IMR-90 (cell line): Measurements from ENCODE around the gene ERCC4. TPM values are rescaled to one million over a fixed set of nuclear protein-coding genes. Genes with fewer than 3 reads are reported as not detected.

ENCODE experiments used
- ATAC-seq: fragments of 200-7000 bp; cut with Tn5 transposase; 2 replicates; pipeline ENCODE4 v1.9.1; 2020; ENCODE audit warnings: low read depth, mild to moderate bottlenecking, moderate library complexity
- BruUV-seq: library from RNA; stranded (reverse); fragments of 400-500 nt; replicated peaks from 2 replicates; lab custom pipeline; 2021; lab: Mats Ljungman, UMichigan
- CTCF ChIA-PET: fragments of 300-600 bp; formaldehyde crosslinking; extraction: SDS; loops from one replicate; lab custom pipeline; 2021; ENCODE audit warnings: antibody characterized with exemption; lab: Yijun Ruan, JAX
- POLR2A ChIA-PET: fragments of 300-600 bp; sonication (Branson Sonifier 250); formaldehyde crosslinking; loops from one replicate; lab custom pipeline; 2022; ENCODE audit warnings: antibody characterized with exemption; ENCODE audit not compliant: unreplicated experiment; lab: Charles Lee
- DNase-seq: peaks from one replicate; pipeline ENCODE4 v3.0.0; 2013
- H2AFZ ChIP-seq: replicated peaks from 2 replicates; pipeline ENCODE3; 2013; ENCODE audit warnings: low read length, mild to moderate bottlenecking; ENCODE audit not compliant: poor library complexity
- H2AK5ac ChIP-seq: 2 replicates; pipeline ENCODE4 v1.6.1; 2013; ENCODE audit warnings: low read depth, low read length, inconsistent platforms
- H2AK9ac ChIP-seq: replicated peaks from 2 replicates; pipeline ENCODE3; 2013; ENCODE audit warnings: mild to moderate bottlenecking, low read depth, low read length, moderate library complexity; ENCODE audit not compliant: poor library complexity
- H2BK120ac ChIP-seq: 2 replicates; pipeline ENCODE4 v1.6.1; 2013; ENCODE audit warnings: low read depth, low read length, inconsistent platforms
- H2BK15ac ChIP-seq: 3 replicates; pipeline ENCODE4 v1.6.1; 2013; ENCODE audit warnings: low read depth, low read length, inconsistent platforms
- H2BK20ac ChIP-seq: 2 replicates; pipeline ENCODE4 v1.6.1; 2013; ENCODE audit warnings: low read depth, mild to moderate bottlenecking, inconsistent platforms, low read length, moderate library complexity
- H2BK5ac ChIP-seq: 2 replicates; pipeline ENCODE4 v1.6.1; 2013; ENCODE audit warnings: mild to moderate bottlenecking, low read depth, low read length, inconsistent platforms; ENCODE audit not compliant: poor library complexity, severe bottlenecking
- H3K14ac ChIP-seq: replicated peaks from 2 replicates; pipeline ENCODE4 v1.6.1; 2013; ENCODE audit warnings: low read depth, low read length, inconsistent platforms
- H3K18ac ChIP-seq: 2 replicates; pipeline ENCODE4 v1.6.1; 2013; ENCODE audit warnings: low read depth, low read length, control low read depth
- H3K23ac ChIP-seq: 2 replicates; pipeline ENCODE4 v1.6.1; 2013; ENCODE audit warnings: low read depth, low read length, inconsistent platforms
- H3K27ac ChIP-seq: 2 replicates; pipeline ENCODE4 v1.5.1; 2013; ENCODE audit warnings: mild to moderate bottlenecking, control low read depth, low read length; ENCODE audit not compliant: insufficient read depth
- H3K27me3 ChIP-seq: 2 replicates; pipeline ENCODE4 v1.6.1; 2013; ENCODE audit warnings: low read length; ENCODE audit not compliant: control insufficient read depth, insufficient read depth
- H3K36me3 ChIP-seq: 2 replicates; pipeline ENCODE4 v1.6.1; 2013; ENCODE audit warnings: low read length, mixed read lengths; ENCODE audit not compliant: control insufficient read depth, insufficient read depth
- H3K4ac ChIP-seq: 2 replicates; pipeline ENCODE4 v1.6.1; 2013; ENCODE audit warnings: low read depth, low read length, inconsistent platforms
- H3K4me1 ChIP-seq: 2 replicates; pipeline ENCODE4 v1.6.1; 2013; ENCODE audit warnings: low read length, mixed read lengths; ENCODE audit not compliant: control insufficient read depth, insufficient read depth
- H3K4me2 ChIP-seq: 2 replicates; pipeline ENCODE4 v1.6.1; 2013; ENCODE audit warnings: low read depth, mild to moderate bottlenecking, control low read depth, low read length, moderate library complexity
- H3K4me3 ChIP-seq: 2 replicates; pipeline ENCODE4 v1.5.1; 2013; ENCODE audit warnings: low read depth, mild to moderate bottlenecking, control low read depth, low read length, moderate library complexity; ENCODE audit not compliant: insufficient read depth
- H3K56ac ChIP-seq: 2 replicates; pipeline ENCODE4 v1.6.1; 2013; ENCODE audit warnings: low read length, inconsistent platforms; ENCODE audit not compliant: insufficient read depth; ENCODE audit errors: extremely low read depth
- H3K79me1 ChIP-seq, 2 experiments: 2 replicates each; pipeline ENCODE4 v1.6.1; 2013; ENCODE audit warnings: low read length in 2 of 2, inconsistent platforms in 1 of 2, low read depth in 1 of 2
- H3K9ac ChIP-seq: 2 replicates; pipeline ENCODE4 v1.6.1; 2013; ENCODE audit warnings: low read depth, low read length, control low read depth
- H3K9me1 ChIP-seq: 2 replicates; pipeline ENCODE4 v1.6.1; 2013; ENCODE audit warnings: low read length, inconsistent platforms; ENCODE audit not compliant: insufficient read depth
- H3K9me3 ChIP-seq: 2 replicates; pipeline ENCODE4 v1.6.1; 2013; ENCODE audit warnings: low read length; ENCODE audit not compliant: control insufficient read depth, insufficient read depth
- H4K20me1 ChIP-seq: 2 replicates; pipeline ENCODE4 v1.6.1; 2013; ENCODE audit warnings: low read length, inconsistent platforms; ENCODE audit not compliant: insufficient read depth
- H4K5ac ChIP-seq: 2 replicates; pipeline ENCODE4 v1.6.1; 2013; ENCODE audit warnings: mild to moderate bottlenecking, low read depth, low read length, control low read depth
- H4K8ac ChIP-seq, 2 experiments: 2 replicates each; pipeline ENCODE4 v1.6.1; 2013; ENCODE audit warnings: low read depth in 2 of 2, low read length in 2 of 2, control low read depth in 1 of 2, inconsistent platforms in 1 of 2
- H4K91ac ChIP-seq: 2 replicates; pipeline ENCODE4 v1.6.1; 2013; ENCODE audit warnings: low read depth, low read length, inconsistent platforms; ENCODE audit not compliant: insufficient read depth
- BHLHE40 ChIP-seq: fragments of 150-350 bp; IDR thresholded peaks from 2 replicates; pipeline ENCODE4 v1.6.1; 2016; ENCODE audit warnings: mild to moderate bottlenecking, low read depth, low read length
- CEBPB ChIP-seq: IDR thresholded peaks from 2 replicates; pipeline ENCODE4 v1.6.1; 2012; ENCODE audit warnings: low read depth, low read length, improper control_type of control experiment
- CHD1 ChIP-seq: IDR thresholded peaks from 2 replicates; pipeline ENCODE4 v1.6.1; 2012; ENCODE audit warnings: low read depth, low read length, improper control_type of control experiment
- FOS ChIP-seq: fragments of 150-350 bp; IDR thresholded peaks from 2 replicates; pipeline ENCODE4 v1.6.1; 2016; ENCODE audit warnings: low read depth, low read length
- MAFK ChIP-seq: IDR thresholded peaks from 2 replicates; pipeline ENCODE4 v1.6.1; 2012; ENCODE audit warnings: low read depth, low read length, improper control_type of control experiment
- MAZ ChIP-seq: IDR thresholded peaks from 2 replicates; pipeline ENCODE4 v1.6.1; 2012; ENCODE audit warnings: low read depth, mild to moderate bottlenecking, low read length, improper control_type of control experiment, moderate library complexity, borderline replicate concordance
- MXI1 ChIP-seq: IDR thresholded peaks from 2 replicates; pipeline ENCODE4 v1.6.1; 2012; ENCODE audit warnings: low read depth, mild to moderate bottlenecking, low read length, moderate library complexity, borderline replicate concordance
- NFE2L2 ChIP-seq: fragments of 150-350 bp; IDR thresholded peaks from 2 replicates; pipeline ENCODE4 v1.6.1; 2016; ENCODE audit warnings: low read depth, mild to moderate bottlenecking, low read length
- POLR2A ChIP-seq: IDR thresholded peaks from 2 replicates; pipeline ENCODE4 v1.6.1; 2012; ENCODE audit warnings: mild to moderate bottlenecking, low read depth, low read length
- RCOR1 ChIP-seq: IDR thresholded peaks from 2 replicates; pipeline ENCODE4 v1.6.1; 2012; ENCODE audit warnings: mild to moderate bottlenecking, low read length, improper control_type of control experiment; ENCODE audit not compliant: insufficient replicate concordance
- RFX5 ChIP-seq: IDR thresholded peaks from 2 replicates; pipeline ENCODE4 v1.8.0; 2012; ENCODE audit warnings: low read depth, mild to moderate bottlenecking, low read length, moderate library complexity
- SMC3 ChIP-seq: fragments of 150-350 bp; IDR thresholded peaks from 2 replicates; pipeline ENCODE4 v1.6.1; 2016; ENCODE audit warnings: low read depth, mild to moderate bottlenecking, antibody characterized with exemption, low read length, moderate library complexity
- WGBS, 2 experiments: methylation state at CpG; one replicate each; pipeline versions ENCODE4 v1.1.5 to v1.1.7; 2013; ENCODE audit warnings: missing lambda C conversion rate in 2 of 2; ENCODE audit not compliant: insufficient read length in 1 of 2; ENCODE audit errors: extremely low coverage in 2 of 2; 5-methylcytosine and 5-hydroxymethylcytosine counted together
- dilution Hi-C: fragments of 300-500 bp; cut with HindIII; formaldehyde crosslinking; loops from one replicate; pipeline ENCODE4 v1.14.3; 2018; ENCODE audit warnings: low sequenced_read_pairs; ENCODE audit not compliant: unreplicated experiment
- in situ Hi-C: fragments of 300-500 bp; cut with MboI; formaldehyde crosslinking; loops from 3 replicates; pipeline ENCODE4 v1.14.3; 2019; ENCODE audit warnings: low sequenced_read_pairs, inconsistent platforms, mixed read lengths
- intact Hi-C: fragments of 100-400 bp; cut with micrococcal nuclease; formaldehyde crosslinking; loops from 2 replicates; pipeline ENCODE4 v1.10.0; 2022
- polyA plus RNA-seq, 3 experiments: library from polyadenylated mRNA; depleted of rRNA; stranded (reverse); fragments of >200 nt; gene quantifications; 2 replicates each; pipeline ENCODE4 v1.2.3, GENCODE V29; 2012; ENCODE audit warnings: low replicate concordance in 1 of 3
- total RNA-seq: library from RNA; depleted of rRNA; stranded (reverse); fragments of >200 nt; gene quantifications from 2 replicates; pipeline ENCODE4 v1.2.3, GENCODE V29; 2012
- TF ChIP-seq, protein P1 (sequence below): conservative IDR thresholded peaks from 2 replicates; pipeline ENCODE4 v1.5.1; 2012; ENCODE audit warnings: mild to moderate bottlenecking, low read depth, low read length, improper control_type of control experiment
- TF ChIP-seq, protein P2 (sequence below): fragments of 150-350 bp; IDR thresholded peaks from 2 replicates; pipeline ENCODE4 v1.6.1; 2017; ENCODE audit warnings: mild to moderate bottlenecking, antibody characterized with exemption, low read length, low read depth

The ERCC4 gene
- total and polyA plus RNA-seq, 2 of the 4 experiments (the other 2 are of a cell fraction), result 2.9 to 19.2 TPM

DNA sequence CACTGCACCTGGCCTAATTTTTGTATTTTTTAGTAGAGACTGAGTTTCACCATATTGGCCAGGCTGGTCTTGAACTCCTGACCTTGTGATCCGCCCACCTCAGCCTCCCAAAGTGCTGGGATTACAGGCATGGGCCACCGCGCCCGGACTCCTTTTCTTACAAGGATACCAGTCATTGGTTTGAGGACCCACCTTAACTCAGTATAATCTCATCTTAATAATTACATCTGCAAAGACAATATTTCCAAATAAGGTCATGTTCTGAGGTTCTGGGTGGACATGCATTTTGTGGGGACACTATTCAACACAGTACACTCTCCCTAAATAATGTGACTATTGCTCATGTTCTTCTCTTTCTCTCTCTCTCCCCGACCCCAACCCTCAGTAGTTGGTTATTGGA is 63.7 kb downstream of the ERCC4 start:
- H3K23ac ChIP-seq, result no peak overlapping the region
- no peak overlapping the region for H2AFZ ChIP-seq
- H2BK20ac ChIP-seq, result no peak overlapping the region
- no peak overlapping the region for H2BK120ac ChIP-seq
- H2AK9ac ChIP-seq, result no peak overlapping the region
- ATAC-seq, result no peak
- H3K4me1 ChIP-seq, result no peaks in the 10 kb centered on the region
- no peaks in the 10 kb centered on the region for H3K27me3 ChIP-seq
- H3K9me3 ChIP-seq, result no peaks in the 10 kb centered on the region
- no peak overlapping the region for H3K56ac ChIP-seq
- no peak overlapping the region for H3K14ac ChIP-seq
- no peak overlapping the region for H2AK5ac ChIP-seq
- no TSS peak for BruUV-seq
- H3K4me2 ChIP-seq, result no peak overlapping the region
- no peak overlapping the region for H3K27ac ChIP-seq
- no peaks in the 10 kb centered on the region for H3K9me1 ChIP-seq
- H2BK15ac ChIP-seq, result no peak overlapping the region
- H4K20me1 ChIP-seq, result no peaks in the 10 kb centered on the region
- intact Hi-C loops (no loop called here), dilution Hi-C loops (no loop called here), in situ Hi-C loops (no loop called here)
- H4K8ac ChIP-seq, result no peak overlapping the region
- POLR2A ChIA-PET, result no interaction called here
- no peaks in the 10 kb centered on the region for H3K79me1 ChIP-seq
- no peak overlapping the region for H4K91ac ChIP-seq
- TF ChIP-seq CEBPB, result no peak
- no peak for TF ChIP-seq BHLHE40
- no peak for TF ChIP-seq MAZ
- no peak for TF ChIP-seq MXI1
- TF ChIP-seq, protein P1, sequence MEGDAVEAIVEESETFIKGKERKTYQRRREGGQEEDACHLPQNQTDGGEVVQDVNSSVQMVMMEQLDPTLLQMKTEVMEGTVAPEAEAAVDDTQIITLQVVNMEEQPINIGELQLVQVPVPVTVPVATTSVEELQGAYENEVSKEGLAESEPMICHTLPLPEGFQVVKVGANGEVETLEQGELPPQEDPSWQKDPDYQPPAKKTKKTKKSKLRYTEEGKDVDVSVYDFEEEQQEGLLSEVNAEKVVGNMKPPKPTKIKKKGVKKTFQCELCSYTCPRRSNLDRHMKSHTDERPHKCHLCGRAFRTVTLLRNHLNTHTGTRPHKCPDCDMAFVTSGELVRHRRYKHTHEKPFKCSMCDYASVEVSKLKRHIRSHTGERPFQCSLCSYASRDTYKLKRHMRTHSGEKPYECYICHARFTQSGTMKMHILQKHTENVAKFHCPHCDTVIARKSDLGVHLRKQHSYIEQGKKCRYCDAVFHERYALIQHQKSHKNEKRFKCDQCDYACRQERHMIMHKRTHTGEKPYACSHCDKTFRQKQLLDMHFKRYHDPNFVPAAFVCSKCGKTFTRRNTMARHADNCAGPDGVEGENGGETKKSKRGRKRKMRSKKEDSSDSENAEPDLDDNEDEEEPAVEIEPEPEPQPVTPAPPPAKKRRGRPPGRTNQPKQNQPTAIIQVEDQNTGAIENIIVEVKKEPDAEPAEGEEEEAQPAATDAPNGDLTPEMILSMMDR, result no peak
- TF ChIP-seq POLR2A, result no peak
- TF ChIP-seq, protein P2, sequence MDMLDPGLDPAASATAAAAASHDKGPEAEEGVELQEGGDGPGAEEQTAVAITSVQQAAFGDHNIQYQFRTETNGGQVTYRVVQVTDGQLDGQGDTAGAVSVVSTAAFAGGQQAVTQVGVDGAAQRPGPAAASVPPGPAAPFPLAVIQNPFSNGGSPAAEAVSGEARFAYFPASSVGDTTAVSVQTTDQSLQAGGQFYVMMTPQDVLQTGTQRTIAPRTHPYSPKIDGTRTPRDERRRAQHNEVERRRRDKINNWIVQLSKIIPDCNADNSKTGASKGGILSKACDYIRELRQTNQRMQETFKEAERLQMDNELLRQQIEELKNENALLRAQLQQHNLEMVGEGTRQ, result no peak
- no peak for TF ChIP-seq NFE2L2
- no peak for TF ChIP-seq SMC3
- no peak for TF ChIP-seq RFX5
- no peak for TF ChIP-seq RCOR1
- TF ChIP-seq CHD1, result no peak
- TF ChIP-seq FOS, result no peak
- TF ChIP-seq MAFK, result no peak
- no peak overlapping the region for H3K4ac ChIP-seq
- WGBS, 2 experiments, result no CpG with 5 or more reads among the region's 5 CpGs
- H3K9ac ChIP-seq, result no peak overlapping the region
- CTCF ChIA-PET, result no interaction called here
- H2BK5ac ChIP-seq, result no peak overlapping the region
- H3K18ac ChIP-seq, result no peak overlapping the region
- H3K4me3 ChIP-seq, result no peak overlapping the region
- H3K36me3 ChIP-seq, result no peaks in the 10 kb centered on the region
- no peak overlapping the region for H4K5ac ChIP-seq
- no peak for DNase-seq
